ENCODE data around the gene PPP1CA.

- TF ChIP-seq CTCF (IDR thresholded peaks at IDR 0.05) (no peak), POLR2A (IDR thresholded peaks at IDR 0.05) (no peak)
Observed at GRCh38 chr11:67400251-67400941, 1.3 kb downstream of the PPP1CA start.
